Vagina (tissue), 2 donors: Measurements from ENCODE around the gene ZBTB20. TPM values are rescaled to one million over a fixed set of nuclear protein-coding genes. Genes with fewer than 3 reads are reported as not detected.

Experiments
- DNase-seq, 2 donors: peaks; one replicate each; pipeline ENCODE4 v3.0.0-alpha.2; 2017; ENCODE audit errors: extremely low spot score in 2 of 2
- H3K27ac ChIP-seq: fragments of 200-600 bp; sonication (generic); one replicate; pipeline ENCODE4 v1.5.1; 2019
- H3K27me3 ChIP-seq: fragments of 200-600 bp; sonication (generic); one replicate; pipeline ENCODE4 v1.5.1; 2019
- H3K36me3 ChIP-seq, 2 donors: fragments of 200-600 bp; sonication (generic); one replicate each; pipeline ENCODE4 v1.5.1; 2017 to 2019
- H3K4me1 ChIP-seq: fragments of 200-600 bp; sonication (generic); one replicate; pipeline ENCODE4 v1.5.1; 2019
- H3K4me3 ChIP-seq, 2 donors: fragments of 200-600 bp; sonication (generic); 1 replicate in 1 of 2; 2 replicates in 1 of 2; pipeline ENCODE4 v1.5.1; 2016 to 2019
- H3K9me3 ChIP-seq: fragments of 200-600 bp; sonication (generic); one replicate; pipeline ENCODE4 v1.5.1; 2019
- CTCF ChIP-seq, 3 experiments: fragments of 450-650 bp in 2 of 3; fragments of 200-600 bp in 1 of 3; sonication (generic) in 1 of 3; IDR thresholded peaks; one replicate each; pipeline ENCODE4 v1.5.1; 2017 to 2019; ENCODE audit warnings: antibody characterized with exemption in 3 of 3, mild to moderate bottlenecking in 2 of 3, moderate library complexity in 2 of 3
- POLR2A ChIP-seq, 2 donors: fragments of 450-650 bp; IDR thresholded peaks; one replicate each; pipeline ENCODE4 v1.6.1; 2017; ENCODE audit warnings: antibody characterized with exemption in 2 of 2, mild to moderate bottlenecking in 2 of 2, moderate library complexity in 2 of 2
- POLR2AphosphoS5 ChIP-seq, 2 donors: sonication (generic); formaldehyde crosslinking; IDR thresholded peaks; one replicate each; pipeline ENCODE4 v1.9.0; 2017; ENCODE audit warnings: antibody characterized with exemption in 2 of 2, mild to moderate bottlenecking in 2 of 2, low read depth in 1 of 2; ENCODE audit not compliant: insufficient read depth in 1 of 2
- intact Hi-C: fragments of 100-400 bp; cut with DNase I; formaldehyde crosslinking; loops from one replicate; pipeline ENCODE4 v1.15.1; 2023
- total RNA-seq: library from RNA; depleted of rRNA; stranded (reverse); fragments of >200 nt; gene quantifications from one replicate; pipeline ENCODE4 v1.2.3, GENCODE V29; 2016

Gene ZBTB20
- total RNA-seq, 1 donor from 2014 or later = 64.8 TPM

GRCh38 chr3:115068799-115069198, 78.3 kb downstream of the ZBTB20 start:
- H3K27ac ChIP-seq = no peak overlapping the region
- DNase-seq = no peak
- H3K36me3 ChIP-seq = no peaks in the 10 kb centered on the region
- TF ChIP-seq CTCF (IDR thresholded peaks at IDR 0.05) = no peak
- no peak for TF ChIP-seq POLR2AphosphoS5 (IDR thresholded peaks at IDR 0.05; ENCODE audit: insufficient read depth in 1 of 2, low read depth in 1 of 2)
- TF ChIP-seq POLR2A (IDR thresholded peaks at IDR 0.05) = no peak
- H3K9me3 ChIP-seq = no peaks in the 10 kb centered on the region
- intact Hi-C loops = no loop called here
- no peaks in the 10 kb centered on the region for H3K27me3 ChIP-seq
- H3K4me1 ChIP-seq = peaks cover 13% of the 10 kb centered on the region
- H3K4me3 ChIP-seq = no peak overlapping the region

- Histone ChIP-seq H3K4me1 (no peaks in the 10 kb centered on the region), H3K27me3 (no peaks in the 10 kb centered on the region), H3K27ac (no peak overlapping the region), H3K9me3 (no peaks in the 10 kb centered on the region), H3K36me3 (no peaks in the 10 kb centered on the region), H3K4me3 (no peak overlapping the region)
- TF ChIP-seq POLR2AphosphoS5 (IDR thresholded peaks at IDR 0.05; ENCODE audit: insufficient read depth in 1 of 2, low read depth in 1 of 2) (no peak), CTCF (IDR thresholded peaks at IDR 0.05) (no peak), POLR2A (IDR thresholded peaks at IDR 0.05) (no peak)
- intact Hi-C loops = no loop called here
- no peak for DNase-seq
Measured at GRCh38 chr3:115062412-115062956, 84.6 kb downstream of the ZBTB20 start.

- H3K4me1 ChIP-seq = no peaks in the 10 kb centered on the region
- no peaks in the 10 kb centered on the region for H3K9me3 ChIP-seq
- TF ChIP-seq CTCF (IDR thresholded peaks at IDR 0.05) (no peak), POLR2AphosphoS5 (IDR thresholded peaks at IDR 0.05; ENCODE audit: insufficient read depth in 1 of 2, low read depth in 1 of 2) (no peak), POLR2A (IDR thresholded peaks at IDR 0.05) (no peak)
- no peaks in the 10 kb centered on the region for H3K36me3 ChIP-seq
- H3K4me3 ChIP-seq = no peak overlapping the region
- H3K27ac ChIP-seq = no peak overlapping the region
- DNase-seq = no peak
- intact Hi-C loops = no loop called here
- no peaks in the 10 kb centered on the region for H3K27me3 ChIP-seq
Measured at GRCh38 chr3:115062009-115062408, 85.1 kb downstream of the ZBTB20 start.

GRCh38 chr3:115052906-115053305, 94.2 kb downstream of the ZBTB20 start:
- H3K27ac ChIP-seq = no peak overlapping the region
- TF ChIP-seq POLR2AphosphoS5 (IDR thresholded peaks at IDR 0.05; ENCODE audit: insufficient read depth in 1 of 2, low read depth in 1 of 2) = no peak
- TF ChIP-seq POLR2A (IDR thresholded peaks at IDR 0.05) = no peak
- no peak for TF ChIP-seq CTCF (IDR thresholded peaks at IDR 0.05)
- H3K9me3 ChIP-seq = no peaks in the 10 kb centered on the region
- no peak for DNase-seq
- no peaks in the 10 kb centered on the region for H3K27me3 ChIP-seq
- intact Hi-C loops = no loop called here
- H3K4me3 ChIP-seq = no peak overlapping the region
- H3K36me3 ChIP-seq = no peaks in the 10 kb centered on the region
- no peaks in the 10 kb centered on the region for H3K4me1 ChIP-seq

GRCh38 chr3:115042351-115042750, 104.7 kb downstream of the ZBTB20 start:
- no peak for TF ChIP-seq CTCF (IDR thresholded peaks at IDR 0.05)
- TF ChIP-seq POLR2AphosphoS5 (IDR thresholded peaks at IDR 0.05; ENCODE audit: insufficient read depth in 1 of 2, low read depth in 1 of 2) = peak in 1 of 2 donors; percentile 12
- no peak for TF ChIP-seq POLR2A (IDR thresholded peaks at IDR 0.05)
- Histone ChIP-seq H3K36me3 (no peaks in the 10 kb centered on the region), H3K9me3 (no peaks in the 10 kb centered on the region), H3K27me3 (no peaks in the 10 kb centered on the region), H3K4me3 (no peak overlapping the region), H3K27ac (peak overlapping the region; percentile 49), H3K4me1 (no peaks in the 10 kb centered on the region)
- intact Hi-C loops = no loop called here
- DNase-seq = no peak
